ENCODE data around the gene MBTPS1.

DNA sequence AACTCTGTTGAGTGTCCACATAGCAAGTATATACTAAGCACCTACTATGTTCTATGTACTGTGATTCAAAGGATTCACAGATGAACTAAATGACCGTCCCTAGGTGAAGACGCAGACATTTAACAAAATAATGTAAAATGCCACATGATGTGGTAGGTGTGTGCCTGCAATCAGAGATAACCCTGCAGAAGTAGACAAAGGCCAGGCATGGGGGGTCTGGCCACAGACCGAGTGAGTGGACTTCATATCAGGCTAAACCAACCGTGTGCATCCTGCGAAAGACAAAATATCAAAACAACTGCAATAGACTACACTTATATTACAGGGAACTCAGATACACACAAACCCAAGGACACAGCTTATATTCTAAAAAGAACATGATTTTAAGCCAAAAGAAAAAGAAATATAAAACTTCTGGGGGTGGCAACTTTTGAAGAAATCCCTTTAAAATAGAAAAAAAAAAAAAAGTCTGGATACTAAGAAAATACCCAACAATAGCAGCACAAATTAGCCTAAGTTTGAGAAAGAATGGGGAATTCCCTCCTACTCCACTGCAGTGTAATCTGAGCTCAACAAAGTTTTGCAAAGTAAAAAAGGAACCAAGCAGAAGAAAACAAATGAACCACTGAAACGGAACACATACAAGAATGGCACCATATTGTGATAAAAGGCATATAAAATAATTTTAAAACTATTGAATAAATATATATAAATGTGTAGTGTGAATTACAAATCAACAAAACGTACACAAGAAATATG is 16.0 kb upstream of the MBTPS1 start:
- TF ChIP-seq, protein P1, sequence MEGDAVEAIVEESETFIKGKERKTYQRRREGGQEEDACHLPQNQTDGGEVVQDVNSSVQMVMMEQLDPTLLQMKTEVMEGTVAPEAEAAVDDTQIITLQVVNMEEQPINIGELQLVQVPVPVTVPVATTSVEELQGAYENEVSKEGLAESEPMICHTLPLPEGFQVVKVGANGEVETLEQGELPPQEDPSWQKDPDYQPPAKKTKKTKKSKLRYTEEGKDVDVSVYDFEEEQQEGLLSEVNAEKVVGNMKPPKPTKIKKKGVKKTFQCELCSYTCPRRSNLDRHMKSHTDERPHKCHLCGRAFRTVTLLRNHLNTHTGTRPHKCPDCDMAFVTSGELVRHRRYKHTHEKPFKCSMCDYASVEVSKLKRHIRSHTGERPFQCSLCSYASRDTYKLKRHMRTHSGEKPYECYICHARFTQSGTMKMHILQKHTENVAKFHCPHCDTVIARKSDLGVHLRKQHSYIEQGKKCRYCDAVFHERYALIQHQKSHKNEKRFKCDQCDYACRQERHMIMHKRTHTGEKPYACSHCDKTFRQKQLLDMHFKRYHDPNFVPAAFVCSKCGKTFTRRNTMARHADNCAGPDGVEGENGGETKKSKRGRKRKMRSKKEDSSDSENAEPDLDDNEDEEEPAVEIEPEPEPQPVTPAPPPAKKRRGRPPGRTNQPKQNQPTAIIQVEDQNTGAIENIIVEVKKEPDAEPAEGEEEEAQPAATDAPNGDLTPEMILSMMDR (IDR thresholded peaks at IDR 0.05), result no peak
- TF ChIP-seq POLR2A (IDR thresholded peaks at IDR 0.05), result no peak

Measured in adrenal gland (tissue), 5 donors.